Caco-2 (cell line): ENCODE data around the gene EPHB1. TPM values are rescaled to one million over a fixed set of nuclear protein-coding genes. Genes with fewer than 3 reads are reported as not detected.

Experiments
- BruUV-seq: library from RNA; stranded (reverse); fragments of 400-500 nt; replicated peaks from 2 replicates; lab custom pipeline; 2021; lab: Mats Ljungman, UMichigan
- CTCF ChIA-PET: fragments of 300-600 bp; sonication (Branson Sonifier 250); formaldehyde crosslinking; loops from one replicate; lab custom pipeline; 2022; ENCODE audit warnings: antibody characterized with exemption; lab: Charles Lee
- POLR2A ChIA-PET: fragments of 300-600 bp; sonication (Branson Sonifier 250); formaldehyde crosslinking; loops from one replicate; lab custom pipeline; 2022; ENCODE audit warnings: antibody characterized with exemption; lab: Charles Lee
- DNase-seq, 2 experiments: peaks; one replicate each; pipeline versions ENCODE4 v3.0.0 to v3.0.0-alpha.2; 2020 to 2022
- H3K27me3 ChIP-seq: replicated peaks from 2 replicates; pipeline ENCODE4 v1.6.0; 2011; ENCODE audit warnings: low read length; ENCODE audit not compliant: control insufficient read depth, insufficient read depth
- H3K36me3 ChIP-seq: 2 replicates; pipeline ENCODE4 v1.5.1; 2011; ENCODE audit warnings: low read length; ENCODE audit not compliant: control insufficient read depth, insufficient read depth
- H3K4me1 ChIP-seq: fragments of 250-450 bp; sonication (Bioruptor Pico); 2 replicates; pipeline ENCODE4 v1.5.1; 2020; ENCODE audit warnings: mild to moderate bottlenecking
- H3K4me3 ChIP-seq: 2 replicates; pipeline ENCODE4 v1.5.1; 2011; ENCODE audit warnings: low read depth, mild to moderate bottlenecking, control low read depth, low read length
- H3K9me3 ChIP-seq: fragments of 250-450 bp; sonication (Bioruptor Pico); 2 replicates; pipeline ENCODE4 v1.5.1; 2020; ENCODE audit warnings: mild to moderate bottlenecking, moderate library complexity
- H3K27ac Mint-ChIP-seq: one replicate; pipeline ENCODE4 v1.8.0; 2022; ENCODE audit warnings: mixed read lengths; ENCODE audit not compliant: unreplicated experiment
- H3K27me3 Mint-ChIP-seq: one replicate; pipeline ENCODE4 v1.8.0; 2022; ENCODE audit warnings: mixed read lengths; ENCODE audit not compliant: insufficient read depth, unreplicated experiment
- H3K36me3 Mint-ChIP-seq: one replicate; pipeline ENCODE4 v1.8.0; 2022; ENCODE audit warnings: mild to moderate bottlenecking, mixed read lengths; ENCODE audit not compliant: insufficient read depth, unreplicated experiment
- H3K4me1 Mint-ChIP-seq: one replicate; pipeline ENCODE4 v1.8.0; 2022; ENCODE audit warnings: low read depth, mixed read lengths; ENCODE audit not compliant: unreplicated experiment
- H3K4me3 Mint-ChIP-seq: one replicate; pipeline ENCODE4 v1.8.0; 2022; ENCODE audit warnings: mild to moderate bottlenecking, moderate library complexity, mixed read lengths; ENCODE audit not compliant: unreplicated experiment
- H3K9me3 Mint-ChIP-seq: one replicate; pipeline ENCODE4 v1.8.0; 2022; ENCODE audit warnings: mixed read lengths; ENCODE audit not compliant: unreplicated experiment
- intact Hi-C: fragments of 100-400 bp; cut with micrococcal nuclease; formaldehyde crosslinking; loops from one replicate; pipeline ENCODE4 v1.10.0; 2022; ENCODE audit not compliant: unreplicated experiment
- total RNA-seq: library from RNA; stranded (reverse); gene quantifications from 2 replicates; pipeline ENCODE4 v1.2.3, GENCODE V29; 2022
- TF ChIP-seq, protein P1 (sequence below), 2 experiments: fragments of 200-600 bp in 1 of 2; IDR thresholded peaks; 1 replicate in 1 of 2; 2 replicates in 1 of 2; pipeline versions ENCODE4 v1.5.1 to v1.8.0; 2011 to 2022; ENCODE audit warnings: antibody characterized with exemption in 1 of 2, control low read depth in 1 of 2, inconsistent platforms in 1 of 2, low read depth in 1 of 2, low read length in 1 of 2, mild to moderate bottlenecking in 1 of 2, moderate library complexity in 1 of 2; ENCODE audit not compliant: insufficient read depth in 1 of 2, severe bottlenecking in 1 of 2, unreplicated experiment in 1 of 2

The EPHB1 gene
- total RNA-seq, 1 experiment from 2014 or later, result 2.3 TPM

DNA sequence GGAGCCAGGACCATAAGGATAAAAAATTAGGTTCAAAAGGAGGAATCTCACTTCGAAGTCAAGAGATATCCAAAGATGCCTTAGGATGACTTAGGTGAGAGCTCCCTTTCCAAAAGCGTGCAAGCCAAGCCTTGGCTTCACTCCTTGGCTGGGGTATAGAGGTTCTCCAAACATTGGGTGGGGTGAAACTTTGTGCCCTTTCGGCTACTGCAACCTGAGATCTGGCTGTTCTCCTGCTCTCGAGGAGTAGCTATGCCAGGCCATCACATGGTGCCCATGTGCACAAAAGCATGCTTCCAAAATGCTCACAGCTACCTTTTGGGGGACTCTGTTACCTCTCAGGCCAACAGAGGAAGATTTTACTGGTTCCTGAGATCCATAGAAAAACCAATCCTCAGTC is 373.8 kb downstream of the EPHB1 start:
- Histone ChIP-seq H3K4me1 (no peaks in the 10 kb centered on the region), H3K36me3 (no peaks in the 10 kb centered on the region), H3K27me3 (no peaks in the 10 kb centered on the region), H3K9me3 (no peaks in the 10 kb centered on the region), H3K4me3 (no peak overlapping the region)
- H3K4me1 Mint-ChIP-seq, result no peaks in the 10 kb centered on the region
- no peaks in the 10 kb centered on the region for H3K9me3 Mint-ChIP-seq
- H3K27me3 Mint-ChIP-seq, result peaks cover 7% of the 10 kb centered on the region
- ChIA-PET CTCF (no interaction called here), POLR2A (no interaction called here)
- no peaks in the 10 kb centered on the region for H3K36me3 Mint-ChIP-seq
- intact Hi-C loops, result no loop called here
- no peak for DNase-seq
- BruUV-seq, result no TSS peak
- TF ChIP-seq, protein P1, sequence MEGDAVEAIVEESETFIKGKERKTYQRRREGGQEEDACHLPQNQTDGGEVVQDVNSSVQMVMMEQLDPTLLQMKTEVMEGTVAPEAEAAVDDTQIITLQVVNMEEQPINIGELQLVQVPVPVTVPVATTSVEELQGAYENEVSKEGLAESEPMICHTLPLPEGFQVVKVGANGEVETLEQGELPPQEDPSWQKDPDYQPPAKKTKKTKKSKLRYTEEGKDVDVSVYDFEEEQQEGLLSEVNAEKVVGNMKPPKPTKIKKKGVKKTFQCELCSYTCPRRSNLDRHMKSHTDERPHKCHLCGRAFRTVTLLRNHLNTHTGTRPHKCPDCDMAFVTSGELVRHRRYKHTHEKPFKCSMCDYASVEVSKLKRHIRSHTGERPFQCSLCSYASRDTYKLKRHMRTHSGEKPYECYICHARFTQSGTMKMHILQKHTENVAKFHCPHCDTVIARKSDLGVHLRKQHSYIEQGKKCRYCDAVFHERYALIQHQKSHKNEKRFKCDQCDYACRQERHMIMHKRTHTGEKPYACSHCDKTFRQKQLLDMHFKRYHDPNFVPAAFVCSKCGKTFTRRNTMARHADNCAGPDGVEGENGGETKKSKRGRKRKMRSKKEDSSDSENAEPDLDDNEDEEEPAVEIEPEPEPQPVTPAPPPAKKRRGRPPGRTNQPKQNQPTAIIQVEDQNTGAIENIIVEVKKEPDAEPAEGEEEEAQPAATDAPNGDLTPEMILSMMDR (IDR thresholded peaks at IDR 0.05; ENCODE audit: insufficient read depth in 1 of 2, low read depth in 1 of 2, low read length in 1 of 2, severe bottlenecking in 1 of 2, unreplicated experiment in 1 of 2), result no peak
- no peak overlapping the region for H3K4me3 Mint-ChIP-seq
- no peak overlapping the region for H3K27ac Mint-ChIP-seq

DNA sequence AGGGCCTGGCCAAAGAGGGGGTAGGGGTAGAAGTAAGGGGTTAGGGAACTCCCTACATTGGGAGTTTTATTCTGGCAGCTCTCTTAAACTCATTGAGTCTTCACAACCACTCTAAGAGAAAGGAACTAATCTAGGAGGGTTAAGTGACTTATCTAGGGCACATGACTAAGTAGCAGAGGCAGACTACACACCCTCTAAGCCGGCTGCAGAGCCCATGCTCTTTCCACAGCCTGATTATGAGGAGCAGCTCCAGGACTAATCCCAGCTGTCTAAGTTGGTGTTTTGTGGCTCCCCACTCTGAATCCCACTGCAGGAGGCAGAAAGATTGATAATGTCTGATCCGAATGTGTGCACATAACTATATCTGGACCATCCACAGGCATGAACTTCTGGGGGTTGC is 374.6 kb downstream of the EPHB1 start:
- H3K27ac Mint-ChIP-seq, result no peak overlapping the region
- no peaks in the 10 kb centered on the region for H3K36me3 Mint-ChIP-seq
- intact Hi-C loops, result no loop called here
- Histone ChIP-seq H3K27me3 (no peaks in the 10 kb centered on the region), H3K36me3 (no peaks in the 10 kb centered on the region), H3K9me3 (no peaks in the 10 kb centered on the region), H3K4me3 (no peak overlapping the region), H3K4me1 (no peaks in the 10 kb centered on the region)
- H3K27me3 Mint-ChIP-seq, result peaks cover 11% of the 10 kb centered on the region
- POLR2A ChIA-PET, result no interaction called here
- H3K4me3 Mint-ChIP-seq, result no peak overlapping the region
- DNase-seq, result no peak
- BruUV-seq, result no TSS peak
- H3K4me1 Mint-ChIP-seq, result no peaks in the 10 kb centered on the region
- TF ChIP-seq, protein P1 (IDR thresholded peaks at IDR 0.05; ENCODE audit: insufficient read depth in 1 of 2, low read depth in 1 of 2, low read length in 1 of 2, severe bottlenecking in 1 of 2, unreplicated experiment in 1 of 2), result no peak
- CTCF ChIA-PET, result no interaction called here
- no peaks in the 10 kb centered on the region for H3K9me3 Mint-ChIP-seq

DNA sequence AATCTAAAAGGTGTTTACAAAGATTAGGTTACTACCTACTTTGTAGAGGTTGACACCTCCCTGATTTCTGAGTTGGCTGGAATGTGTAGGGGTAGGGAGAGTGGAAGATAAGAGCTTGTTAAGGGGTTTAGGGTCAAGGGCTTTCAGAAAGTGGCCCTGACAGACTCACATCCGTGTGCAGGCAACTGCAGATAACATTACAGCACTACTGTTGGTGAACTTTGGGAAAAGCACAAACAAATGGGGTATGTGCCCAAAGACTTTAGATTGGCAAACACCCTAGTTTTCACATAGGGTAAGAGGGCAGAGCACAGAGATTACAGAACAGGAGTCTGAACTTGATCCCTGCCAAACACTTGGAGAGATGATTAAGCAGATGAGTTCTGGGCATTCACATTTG is 375.7 kb downstream of the EPHB1 start:
- Mint-ChIP-seq H3K27me3 (peaks cover 16% of the 10 kb centered on the region), H3K36me3 (no peaks in the 10 kb centered on the region), H3K9me3 (no peaks in the 10 kb centered on the region), H3K4me1 (no peaks in the 10 kb centered on the region), H3K27ac (no peak overlapping the region), H3K4me3 (no peak overlapping the region)
- H3K36me3 ChIP-seq, result no peaks in the 10 kb centered on the region
- intact Hi-C loops, result no loop called here
- no peaks in the 10 kb centered on the region for H3K27me3 ChIP-seq
- no peak overlapping the region for H3K4me3 ChIP-seq
- no peaks in the 10 kb centered on the region for H3K9me3 ChIP-seq
- POLR2A ChIA-PET, result no interaction called here
- CTCF ChIA-PET, result no interaction called here
- TF ChIP-seq, protein P1 (IDR thresholded peaks at IDR 0.05; ENCODE audit: insufficient read depth in 1 of 2, low read depth in 1 of 2, low read length in 1 of 2, severe bottlenecking in 1 of 2, unreplicated experiment in 1 of 2), result no peak
- no peaks in the 10 kb centered on the region for H3K4me1 ChIP-seq
- BruUV-seq, result no TSS peak
- no peak for DNase-seq
